HG03095 (cell line): Measurements from ENCODE around the gene UBASH3A.

Experiments
- ATAC-seq: cut with Tn5 transposase; IDR thresholded peaks from one replicate; pipeline ENCODE4 v1.9.1; 2021; ENCODE audit warnings: moderate library complexity; ENCODE audit not compliant: unreplicated experiment

Gene UBASH3A

DNA sequence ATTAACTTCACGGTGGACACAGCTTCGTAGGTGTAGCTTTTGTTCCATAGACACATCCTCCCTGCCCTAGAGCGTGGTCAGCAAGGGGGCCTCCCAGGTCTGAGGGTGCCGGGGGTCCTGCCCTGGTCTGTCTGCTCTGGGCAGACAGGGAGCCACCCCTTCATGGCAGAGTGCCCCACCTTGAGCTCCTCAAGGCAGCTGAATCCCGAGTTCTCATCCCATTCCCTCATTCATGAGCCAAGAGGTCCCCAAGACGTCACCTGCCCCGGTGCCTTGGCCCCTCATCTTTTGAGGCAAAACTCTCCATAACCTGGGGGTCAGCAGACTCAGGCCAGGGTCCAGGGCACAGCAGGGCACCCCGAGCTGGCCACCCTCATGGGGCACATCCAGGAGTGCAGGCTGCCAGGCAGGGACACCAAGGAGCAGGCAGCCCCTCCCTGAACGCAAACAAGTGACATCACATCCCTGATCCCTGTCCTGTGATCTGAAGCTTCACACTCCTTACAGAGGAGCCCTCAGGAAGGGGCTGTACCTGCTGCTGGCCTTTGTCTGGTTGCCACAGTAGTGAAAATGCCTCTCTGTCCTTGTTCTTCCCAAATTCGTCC is 23.3 kb downstream of the UBASH3A start:
- ATAC-seq = no peak

DNA sequence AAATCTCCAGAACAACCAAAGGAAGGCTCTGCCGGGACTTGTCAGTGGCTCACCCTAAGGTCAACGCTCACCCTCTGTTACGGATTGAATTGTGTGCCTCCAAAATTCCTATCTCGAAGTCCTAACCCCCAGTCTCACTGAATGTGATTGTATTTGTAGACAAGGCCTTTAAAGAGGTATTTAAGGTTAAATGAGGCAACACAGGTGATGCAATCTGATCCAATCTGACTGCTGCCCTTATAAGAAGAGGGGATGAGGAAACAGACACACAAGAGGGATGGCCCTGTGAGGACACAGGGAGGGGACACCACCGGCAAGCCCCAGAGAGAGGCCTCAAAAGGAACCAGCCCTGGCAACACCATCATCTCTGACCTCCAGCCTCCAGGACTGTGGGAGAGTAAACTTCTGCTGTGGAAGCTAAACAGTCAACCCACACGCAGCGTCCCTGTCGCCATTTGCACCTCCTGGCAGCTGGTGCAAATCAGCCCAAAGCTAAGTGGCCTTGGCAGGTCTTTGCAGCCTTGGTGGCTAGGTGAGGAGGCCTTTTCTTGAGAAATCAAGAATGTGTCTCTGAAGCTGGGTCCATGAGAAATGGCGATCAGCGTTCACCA is 24.2 kb downstream of the UBASH3A start:
- ATAC-seq = no peak

DNA sequence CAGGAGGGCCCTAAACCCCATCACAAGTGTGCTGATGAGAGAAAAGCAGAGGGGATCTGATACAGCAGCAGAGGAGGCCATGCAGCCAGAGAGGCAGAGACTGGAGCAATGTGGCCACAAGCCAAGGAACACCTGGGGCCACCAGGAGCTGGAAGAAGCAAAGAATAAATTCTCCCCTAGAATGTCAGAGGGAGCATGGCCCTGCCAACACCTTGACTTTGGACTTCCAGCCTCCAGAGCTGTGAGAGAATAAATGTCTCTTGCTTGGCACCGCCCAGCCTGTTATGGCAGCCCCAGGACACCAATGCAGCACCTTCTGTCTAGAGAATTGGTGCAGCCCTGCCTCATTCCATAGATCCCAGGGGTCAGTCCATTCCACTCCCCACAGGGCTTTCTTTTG is 25.3 kb downstream of the UBASH3A start:
- no peak for ATAC-seq

DNA sequence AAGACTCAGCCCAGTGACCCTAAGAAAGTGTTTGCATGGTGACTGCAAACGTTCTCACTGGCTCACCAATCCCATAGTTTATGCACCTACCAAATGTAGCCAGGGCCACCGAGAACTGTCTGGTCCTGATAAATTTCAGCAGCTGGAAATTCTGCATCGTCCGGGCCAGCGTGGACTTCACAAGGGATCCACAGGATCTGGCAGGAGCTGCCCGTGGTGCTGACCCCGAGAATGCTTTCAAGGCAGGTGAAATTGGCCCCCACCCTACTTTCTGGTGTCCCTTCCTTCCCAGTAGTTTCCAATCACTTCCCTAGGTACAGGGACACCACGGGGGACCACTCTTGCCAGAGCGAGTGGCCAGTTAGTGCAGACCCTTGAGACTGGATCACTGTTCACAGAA is 26.2 kb downstream of the UBASH3A start:
- ATAC-seq = no peak

DNA sequence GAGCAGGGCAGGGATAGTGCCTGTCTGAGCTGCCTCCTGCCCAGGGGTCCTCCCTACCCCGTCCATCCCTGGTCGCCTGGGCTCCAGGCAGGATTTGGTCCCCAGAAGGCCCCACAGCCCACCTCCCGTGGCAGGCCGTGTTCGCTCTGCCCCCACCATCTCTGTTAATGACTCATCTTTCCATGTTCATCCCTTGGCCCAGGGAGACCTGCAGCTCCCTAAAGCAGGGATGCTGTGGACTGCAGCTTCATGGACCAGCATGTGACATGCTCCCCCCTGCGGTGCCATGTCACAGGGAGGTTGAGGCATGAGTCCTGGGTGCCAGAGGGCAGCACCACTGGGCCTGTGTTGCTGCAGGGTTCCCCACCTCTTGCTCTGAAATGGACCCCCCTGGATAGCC is 26.8 kb downstream of the UBASH3A start:
- ATAC-seq = no peak

DNA sequence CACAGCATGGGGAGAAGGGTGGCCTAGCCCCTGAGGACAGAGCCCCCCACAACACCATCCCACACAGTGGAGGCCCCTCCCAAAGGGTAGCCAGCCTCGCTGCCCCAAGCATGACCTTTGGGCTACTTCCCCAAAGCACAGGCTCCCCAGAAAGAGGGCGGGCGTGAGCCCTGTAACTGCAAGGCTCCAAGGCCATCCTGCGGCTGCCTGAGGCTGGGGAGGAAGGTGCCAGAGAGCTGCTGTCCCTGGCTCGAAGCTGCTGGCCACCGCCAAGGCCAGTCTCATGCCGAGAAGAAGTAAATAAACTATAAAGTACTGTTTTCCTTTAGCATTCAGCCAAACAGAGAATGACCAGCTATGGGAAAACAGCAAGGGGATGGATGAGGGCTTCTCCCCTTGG is 27.5 kb downstream of the UBASH3A start:
- no peak for ATAC-seq

DNA sequence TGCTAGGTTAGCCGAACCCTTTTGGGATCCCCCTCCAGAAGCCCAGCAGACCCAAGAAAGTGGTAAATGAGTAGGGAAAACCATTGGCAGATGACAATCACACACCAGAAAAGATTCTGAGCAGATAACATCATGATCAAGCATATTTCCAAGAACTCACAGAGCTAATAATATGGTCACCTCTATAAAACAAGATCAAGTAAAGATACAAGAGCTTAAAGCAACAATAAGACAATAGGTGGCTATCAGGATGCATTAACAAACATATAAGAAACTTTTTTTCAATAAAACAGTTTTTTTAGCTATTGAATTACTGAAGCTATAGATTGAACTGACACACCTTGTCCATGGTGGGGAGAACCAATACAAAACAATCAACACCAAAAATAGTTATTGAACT is 29.0 kb downstream of the UBASH3A start:
- no peak for ATAC-seq

DNA sequence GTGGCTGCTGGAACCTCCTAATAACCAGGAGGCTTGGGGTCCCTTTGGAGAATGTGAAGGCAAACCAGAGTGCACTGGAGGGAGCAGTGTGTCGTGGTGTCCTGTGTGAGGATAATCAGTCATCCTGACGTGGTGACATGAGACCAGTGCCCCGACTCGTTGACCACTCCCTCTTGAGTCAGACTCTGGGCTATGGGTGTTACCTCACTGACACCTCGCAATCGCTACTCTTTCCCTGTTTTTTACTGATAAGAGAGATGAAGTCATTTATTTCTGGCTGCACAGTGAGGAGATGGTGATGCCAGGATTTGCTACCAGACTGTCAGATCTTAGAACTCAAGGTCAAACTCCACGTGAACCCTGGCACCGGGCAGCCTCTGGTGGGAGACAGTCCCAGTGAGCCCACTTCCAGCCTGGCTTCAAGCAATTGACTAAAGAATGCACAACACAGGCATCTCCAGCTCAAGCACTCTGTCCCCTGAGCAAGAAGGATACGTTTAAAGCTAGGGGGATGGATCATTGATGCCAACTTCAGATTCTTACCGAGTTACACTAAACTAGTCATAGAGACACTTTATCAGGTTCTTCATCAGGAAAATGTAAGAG is 30.3 kb downstream of the UBASH3A start:
- ATAC-seq = no peak

DNA sequence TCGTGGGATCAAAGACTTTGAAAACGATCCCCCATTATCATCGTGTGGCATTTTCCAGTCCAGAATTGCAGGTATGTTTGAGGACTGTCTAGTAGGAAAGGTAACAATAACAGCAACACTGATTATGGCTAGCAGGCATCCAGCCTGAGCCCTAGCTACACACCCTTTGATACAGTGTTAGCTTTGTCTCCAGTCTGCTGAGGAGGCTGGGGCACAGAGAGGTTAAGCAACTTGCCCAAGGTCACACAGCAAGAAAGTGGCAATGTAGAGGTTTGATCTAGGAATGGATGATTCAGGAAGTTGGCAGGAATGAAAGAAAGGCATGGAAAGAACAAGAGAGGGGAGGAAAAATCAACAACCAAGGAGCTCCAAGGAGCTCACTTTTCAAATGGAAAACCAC is 31.2 kb downstream of the UBASH3A start:
- ATAC-seq = no peak

DNA sequence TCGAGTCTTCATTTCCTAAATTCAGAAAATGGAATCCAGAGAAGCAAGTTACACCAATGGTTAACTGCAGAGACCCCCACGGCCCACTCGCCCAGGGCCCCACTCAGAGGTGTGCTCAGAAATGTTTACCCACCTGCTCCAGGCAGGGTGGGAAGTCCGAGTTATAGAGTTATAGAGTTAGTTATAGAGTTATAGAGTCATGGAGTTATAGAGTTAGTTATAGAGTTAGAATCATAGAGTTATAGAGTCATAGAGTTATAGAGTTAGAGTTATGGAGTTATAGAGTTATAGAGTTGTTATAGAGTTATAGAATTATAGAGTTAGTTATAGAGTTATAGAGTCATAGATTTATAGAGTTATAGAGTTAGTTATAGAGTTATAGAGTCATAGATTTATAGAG is 31.7 kb downstream of the UBASH3A start:
- no peak for ATAC-seq

DNA sequence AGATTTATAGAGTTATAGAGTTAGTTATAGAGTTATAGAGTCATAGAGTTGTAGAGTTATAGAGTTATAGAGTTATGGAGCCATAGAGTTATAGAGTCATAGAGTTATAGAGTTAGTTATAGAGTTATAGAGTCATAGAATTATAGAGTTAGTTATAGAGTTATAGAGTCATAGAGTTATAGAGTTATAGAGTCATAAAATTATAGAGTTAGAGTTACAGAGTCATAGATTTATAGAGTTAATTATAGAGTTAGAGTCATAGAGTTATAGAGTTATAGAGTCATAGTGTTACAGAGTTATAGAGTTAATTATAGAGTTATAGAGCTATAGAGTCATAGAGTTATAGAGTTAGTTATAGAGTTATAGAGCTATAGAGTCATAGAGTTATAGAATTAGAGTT is 32.1 kb downstream of the UBASH3A start:
- no peak for ATAC-seq

DNA sequence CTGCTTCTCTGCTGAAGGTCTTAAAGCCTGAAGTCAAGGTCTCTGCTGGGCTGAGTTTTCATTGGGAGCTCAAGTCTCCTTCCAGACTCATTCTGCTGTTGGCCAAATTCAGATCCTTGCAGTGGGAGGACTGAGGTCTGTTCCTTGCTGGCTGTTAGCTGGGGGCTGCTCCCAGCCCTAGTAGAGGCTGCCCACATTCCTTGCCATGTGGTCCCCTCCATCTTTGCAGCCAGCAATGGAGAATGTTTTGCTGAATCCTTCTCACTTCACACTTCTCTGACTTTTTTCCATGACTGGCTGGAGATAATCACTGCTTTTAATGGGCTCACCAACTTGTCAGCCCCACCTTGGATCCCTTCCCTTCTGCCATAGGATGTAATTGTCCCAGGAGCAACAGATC is 33.2 kb downstream of the UBASH3A start:
- ATAC-seq = no peak

DNA sequence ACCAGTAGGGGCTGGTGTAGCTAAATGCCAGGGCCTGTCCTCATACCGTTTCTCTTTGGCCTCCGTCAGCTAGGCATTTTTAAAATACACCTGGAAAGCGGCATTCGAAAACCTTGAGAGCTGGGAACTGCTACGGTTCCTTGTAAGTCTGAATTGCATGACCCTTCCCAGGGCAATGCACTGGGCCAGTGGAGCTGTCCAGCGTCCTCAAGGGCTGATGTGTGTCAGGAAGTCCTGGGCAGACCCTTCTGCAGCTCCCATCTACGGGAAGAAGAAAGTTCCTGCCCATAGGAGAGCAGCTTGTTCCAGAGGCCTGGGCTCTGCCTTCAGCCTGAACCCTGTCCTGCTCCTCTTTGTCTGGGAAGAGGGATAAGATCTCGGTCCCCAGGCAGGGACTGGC is 34.1 kb downstream of the UBASH3A start:
- no peak for ATAC-seq

DNA sequence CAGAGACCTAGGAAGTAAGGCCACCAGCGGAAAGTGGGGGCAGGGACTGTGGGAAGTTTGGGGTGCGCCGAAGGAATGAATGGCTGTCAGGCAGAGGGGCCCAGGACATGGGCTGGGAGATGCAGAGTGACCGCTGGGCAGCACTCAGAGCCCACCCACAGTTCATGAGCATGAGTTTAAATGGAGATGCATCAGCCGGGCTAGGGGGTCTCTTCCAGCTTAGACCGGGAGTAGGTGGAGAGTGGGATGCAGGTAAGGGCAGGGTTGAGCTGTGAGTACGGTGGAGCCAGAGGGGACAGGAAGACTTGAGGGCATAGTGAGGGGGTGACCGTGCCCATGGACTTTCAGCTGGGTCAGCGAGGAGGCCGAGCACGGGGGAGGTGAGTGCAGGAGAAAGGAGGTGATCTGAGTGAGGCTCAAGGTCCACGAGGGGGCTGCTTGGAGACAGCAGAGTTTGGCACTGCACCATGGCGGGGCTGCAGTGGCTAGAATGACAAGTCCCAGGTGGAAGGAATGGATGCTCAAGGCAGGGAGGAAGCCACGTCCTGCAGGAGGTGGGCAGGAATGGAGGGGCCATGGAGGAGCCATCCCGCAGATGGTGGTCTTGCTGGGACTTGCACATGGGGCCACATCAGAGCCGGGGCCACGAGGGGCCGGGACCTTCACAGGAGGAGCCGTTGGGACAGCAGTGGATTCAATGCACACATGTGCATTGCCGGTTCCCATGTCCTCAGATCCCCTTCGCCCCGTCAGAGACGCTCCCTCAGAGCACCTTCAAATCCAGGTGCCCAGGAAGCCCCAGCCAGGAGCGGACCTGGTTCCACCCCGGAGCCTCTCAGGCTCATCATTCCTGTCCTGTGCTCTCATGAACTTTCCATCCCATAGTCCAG is 34.9 kb downstream of the UBASH3A start:
- no peak for ATAC-seq

DNA sequence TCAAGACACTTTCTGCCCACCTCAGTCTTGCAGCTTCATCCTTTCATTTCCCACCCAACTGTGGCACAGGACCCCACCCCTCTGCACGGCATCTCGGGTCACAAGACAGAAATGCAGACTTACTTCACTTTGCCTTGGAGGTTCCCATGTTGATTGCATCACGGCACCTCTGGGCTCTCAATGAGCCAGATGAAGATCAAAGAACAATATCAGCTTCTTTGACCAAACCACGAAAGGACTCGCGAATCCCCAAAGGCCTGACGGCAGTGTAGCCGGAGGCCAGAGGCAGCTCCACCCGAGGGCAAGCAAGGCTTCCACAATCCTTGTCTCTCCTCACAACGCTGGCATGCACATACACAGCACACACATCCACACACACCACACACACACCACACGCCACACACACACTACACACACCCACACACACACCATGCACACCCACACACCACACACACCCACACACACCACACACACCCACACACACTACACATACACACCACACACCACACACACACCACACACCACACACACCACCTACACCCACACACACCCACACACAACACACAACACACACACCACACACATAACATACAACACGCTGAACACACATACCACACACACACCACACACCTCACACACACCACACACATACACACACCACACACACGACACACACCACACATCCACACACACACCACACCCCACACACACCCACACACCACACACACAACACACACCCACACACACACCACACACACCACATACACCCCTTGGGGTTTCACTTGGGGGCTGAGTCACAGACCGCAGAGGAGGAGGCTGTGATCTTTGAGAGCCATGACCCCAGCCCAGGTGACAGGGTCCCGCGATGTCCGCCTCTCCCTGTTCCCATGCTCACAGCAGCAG is 35.8 kb downstream of the UBASH3A start:
- ATAC-seq = no peak

DNA sequence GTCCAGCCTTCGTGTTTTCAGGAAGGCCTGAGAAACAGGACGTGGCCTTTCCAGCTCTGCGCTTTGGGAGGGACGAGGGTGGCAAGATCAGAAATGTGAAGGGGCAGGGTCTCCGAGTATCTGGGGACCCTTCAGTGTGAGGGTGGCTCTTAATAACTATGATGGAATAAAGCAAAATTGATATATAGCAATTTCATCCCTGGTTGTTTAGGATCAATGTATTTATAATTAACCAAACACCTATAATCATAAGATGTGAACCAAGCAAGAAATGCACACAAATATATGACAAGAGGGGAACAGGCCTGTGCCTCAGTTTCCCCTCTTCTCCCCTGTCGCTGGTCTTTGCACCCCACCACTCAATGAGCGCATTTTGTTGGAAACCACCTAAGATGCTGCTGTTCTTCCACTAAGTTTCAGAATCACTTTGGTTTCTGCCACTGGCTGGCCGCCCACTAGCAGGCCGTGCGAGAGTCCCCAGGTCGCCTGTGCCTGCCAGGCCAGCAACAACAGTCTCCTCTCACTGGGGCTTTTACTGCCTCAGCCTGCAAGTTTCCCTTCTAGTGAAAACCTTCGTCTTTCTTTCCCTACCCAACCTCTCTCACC is 36.6 kb downstream of the UBASH3A start:
- peak; percentile 59 for ATAC-seq

DNA sequence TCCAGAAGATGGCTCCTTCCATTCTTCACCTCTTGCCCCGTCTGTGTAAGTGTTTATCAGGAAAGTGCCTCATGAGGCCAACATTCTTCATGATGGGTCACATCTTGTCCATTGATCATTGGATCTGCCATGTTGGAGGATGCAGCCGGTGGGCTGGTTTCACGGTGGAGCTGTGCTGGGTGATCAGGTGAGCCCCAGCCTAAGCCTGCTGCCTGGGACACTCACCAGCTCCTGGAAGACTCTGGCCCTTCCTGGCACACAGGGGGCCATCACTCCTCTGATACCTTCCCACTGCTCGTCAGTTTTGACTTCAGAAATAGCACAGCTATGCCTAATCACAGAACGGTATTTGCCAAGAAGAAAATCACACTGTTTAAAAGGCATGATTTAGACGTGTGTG is 38.3 kb downstream of the UBASH3A start:
- ATAC-seq = no peak

DNA sequence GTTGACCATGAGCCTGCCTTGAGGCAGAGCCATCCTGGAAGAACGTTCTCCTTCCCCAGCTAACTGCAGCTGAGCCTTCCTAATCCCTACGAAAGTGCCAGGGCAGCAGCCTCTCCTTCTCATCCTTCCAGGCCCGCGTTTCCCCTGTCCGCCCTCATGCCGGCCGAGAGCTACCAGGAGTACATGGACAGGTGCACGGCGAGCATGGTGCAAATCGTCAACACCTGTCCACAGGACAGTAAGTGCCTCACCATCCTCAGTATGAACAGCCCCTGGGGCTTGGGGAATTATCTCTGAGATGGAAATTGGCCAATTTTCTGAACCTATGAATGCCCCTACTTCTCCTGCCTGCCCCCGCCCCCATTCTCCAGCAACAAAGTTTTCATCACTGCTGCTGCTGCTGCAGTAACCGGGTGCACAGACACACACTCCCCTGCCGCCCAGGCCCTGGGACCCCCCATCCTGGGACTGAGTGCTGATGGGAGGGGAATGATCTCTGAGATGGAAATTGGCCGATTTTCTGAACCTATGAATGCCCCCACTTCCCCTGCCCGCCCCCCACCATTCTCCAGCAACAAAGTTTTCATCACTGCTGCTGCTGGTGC is 39.6 kb downstream of the UBASH3A start:
- no peak for ATAC-seq

DNA sequence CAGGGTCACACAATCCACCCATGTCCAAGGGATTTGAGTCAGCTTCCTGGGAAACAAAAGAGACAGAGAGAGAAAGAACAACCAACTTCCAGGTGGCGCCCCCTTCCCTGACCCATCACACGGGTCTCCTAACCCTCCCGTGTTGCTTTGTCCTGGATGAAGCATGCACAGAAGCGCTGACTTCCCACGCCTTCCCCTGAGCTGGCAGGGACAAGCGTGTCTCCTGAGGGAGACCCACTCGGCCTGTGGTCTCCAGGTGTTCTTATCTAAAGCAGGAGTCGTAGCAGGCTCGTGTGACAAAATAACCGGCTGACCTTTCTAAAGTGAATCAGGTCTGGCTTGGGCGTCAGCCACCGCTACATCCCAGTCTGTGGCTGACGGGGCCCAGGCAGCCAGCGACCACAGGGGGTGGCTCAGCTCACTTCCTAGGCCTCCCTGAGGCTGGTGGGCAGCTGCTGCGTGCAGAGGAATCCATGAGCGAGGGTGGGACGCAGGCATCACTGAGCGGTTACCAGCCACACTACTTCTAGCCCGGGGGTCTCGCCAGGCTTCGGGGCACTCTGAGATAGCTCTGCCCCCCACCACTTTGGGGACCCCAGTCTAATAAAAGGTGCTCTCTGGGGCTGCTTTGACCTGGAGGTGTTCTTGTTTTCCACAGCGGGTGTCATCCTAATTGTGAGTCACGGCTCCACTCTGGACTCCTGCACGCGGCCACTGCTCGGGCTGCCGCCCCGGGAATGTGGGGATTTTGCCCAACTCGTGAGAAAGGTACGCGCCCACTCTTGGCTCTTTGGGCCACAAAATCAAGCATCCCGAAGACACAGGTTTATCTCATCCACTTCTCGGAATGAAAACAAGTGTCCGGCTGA is 40.4 kb downstream of the UBASH3A start:
- ATAC-seq = no peak
